Uterus (tissue), 2 donors: ENCODE measurements around the gene CHAF1B.

Experiments used
- POLR2A ChIP-seq, 2 donors: fragments of 450-650 bp; IDR thresholded peaks; one replicate each; pipeline ENCODE4 v1.6.1; 2016; ENCODE audit warnings: antibody characterized with exemption in 2 of 2, mild to moderate bottlenecking in 1 of 2, moderate library complexity in 1 of 2
- TF ChIP-seq, protein P1 (sequence below), 4 experiments: fragments of 200-600 bp in 2 of 4; fragments of 450-650 bp in 2 of 4; sonication (generic) in 2 of 4; IDR thresholded peaks; one replicate each; pipeline ENCODE4 v1.5.1; 2016 to 2019; ENCODE audit warnings: antibody characterized with exemption in 4 of 4, mild to moderate bottlenecking in 2 of 4, moderate library complexity in 1 of 4

GRCh38 chr21:36454706-36455105, 69.5 kb downstream of the CHAF1B start:
- TF ChIP-seq, protein P1, sequence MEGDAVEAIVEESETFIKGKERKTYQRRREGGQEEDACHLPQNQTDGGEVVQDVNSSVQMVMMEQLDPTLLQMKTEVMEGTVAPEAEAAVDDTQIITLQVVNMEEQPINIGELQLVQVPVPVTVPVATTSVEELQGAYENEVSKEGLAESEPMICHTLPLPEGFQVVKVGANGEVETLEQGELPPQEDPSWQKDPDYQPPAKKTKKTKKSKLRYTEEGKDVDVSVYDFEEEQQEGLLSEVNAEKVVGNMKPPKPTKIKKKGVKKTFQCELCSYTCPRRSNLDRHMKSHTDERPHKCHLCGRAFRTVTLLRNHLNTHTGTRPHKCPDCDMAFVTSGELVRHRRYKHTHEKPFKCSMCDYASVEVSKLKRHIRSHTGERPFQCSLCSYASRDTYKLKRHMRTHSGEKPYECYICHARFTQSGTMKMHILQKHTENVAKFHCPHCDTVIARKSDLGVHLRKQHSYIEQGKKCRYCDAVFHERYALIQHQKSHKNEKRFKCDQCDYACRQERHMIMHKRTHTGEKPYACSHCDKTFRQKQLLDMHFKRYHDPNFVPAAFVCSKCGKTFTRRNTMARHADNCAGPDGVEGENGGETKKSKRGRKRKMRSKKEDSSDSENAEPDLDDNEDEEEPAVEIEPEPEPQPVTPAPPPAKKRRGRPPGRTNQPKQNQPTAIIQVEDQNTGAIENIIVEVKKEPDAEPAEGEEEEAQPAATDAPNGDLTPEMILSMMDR (IDR thresholded peaks at IDR 0.05), result no peak
- no peak for TF ChIP-seq POLR2A (IDR thresholded peaks at IDR 0.05)
